Large intestine (tissue), 3 donors: Measurements from ENCODE around the gene HCRTR1. TPM values are rescaled to one million over a fixed set of nuclear protein-coding genes. Genes with fewer than 3 reads are reported as not detected.

ENCODE experiments used
- DNase-seq, 2 donors: peaks; one replicate each; pipeline versions ENCODE4 v3.0.0 to v3.0.0-alpha.2; 2013
- H3K27ac ChIP-seq: one replicate; pipeline ENCODE4 v1.5.1; 2013; ENCODE audit warnings: low read length
- H3K27me3 ChIP-seq: 2 replicates; pipeline ENCODE4 v1.6.1; 2013; ENCODE audit warnings: low read length; ENCODE audit not compliant: control insufficient read depth, insufficient read depth
- H3K36me3 ChIP-seq: 2 replicates; pipeline ENCODE4 v1.6.1; 2013; ENCODE audit warnings: low read length; ENCODE audit not compliant: control insufficient read depth, insufficient read depth
- H3K4me1 ChIP-seq: one replicate; pipeline ENCODE4 v1.6.1; 2013; ENCODE audit warnings: low read length; ENCODE audit not compliant: control insufficient read depth, insufficient read depth
- H3K4me3 ChIP-seq: one replicate; pipeline ENCODE4 v1.5.1; 2013; ENCODE audit warnings: low read length
- H3K9me3 ChIP-seq: one replicate; pipeline ENCODE4 v1.6.1; 2013; ENCODE audit warnings: mild to moderate bottlenecking, low read depth, low read length, moderate library complexity; ENCODE audit not compliant: control insufficient read depth
- WGBS: methylation state at CpG from one replicate; pipeline ENCODE4 v1.1.5; 2013; ENCODE audit warnings: low lambda C conversion rate; ENCODE audit not compliant: insufficient coverage; 5-methylcytosine and 5-hydroxymethylcytosine counted together
- polyA plus RNA-seq: library from polyadenylated mRNA; unstranded; fragments of 120-200 nt; gene quantifications from one replicate; pipeline ENCODE4 v1.2.1, GENCODE V29; 2013

The HCRTR1 gene
- polyA plus RNA-seq, 1 donor, result 0.81 TPM

DNA sequence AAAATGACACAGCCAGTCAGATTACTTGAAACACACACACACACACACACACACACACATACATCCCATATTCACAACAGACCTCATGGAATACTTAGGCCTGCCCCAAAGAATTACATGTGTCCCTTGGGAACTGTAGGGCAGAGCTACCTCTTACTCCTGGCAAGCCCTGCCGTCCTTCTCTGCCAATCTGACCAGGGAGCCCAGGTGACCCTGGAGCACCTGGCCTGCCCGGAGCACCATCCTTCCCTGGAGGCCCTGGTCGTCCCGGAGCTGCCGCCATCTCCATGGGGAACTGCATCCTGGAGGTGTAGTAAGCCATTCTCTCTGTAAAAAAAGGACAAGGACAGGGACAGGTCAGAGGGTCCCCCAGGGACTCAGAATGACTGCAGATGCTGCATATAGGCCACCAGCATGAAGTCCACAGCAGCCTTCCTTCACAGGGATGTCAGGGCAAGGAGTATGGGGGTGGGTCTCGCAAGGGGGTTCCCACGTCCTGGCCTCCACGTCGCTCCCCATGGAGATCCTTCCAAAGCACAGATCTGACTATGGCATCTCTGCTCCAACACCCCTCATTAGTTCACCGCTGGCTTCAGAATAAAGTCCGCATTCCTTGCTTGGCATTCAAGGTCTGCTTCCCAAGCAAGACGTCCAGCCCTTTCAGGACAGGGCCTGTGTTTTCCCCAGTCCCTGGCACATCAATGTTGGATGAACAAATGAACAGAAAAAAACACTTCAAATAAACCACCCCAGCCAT is 36.4 kb downstream of the HCRTR1 start:
- H3K4me1 ChIP-seq, result peaks cover 23% of the 10 kb centered on the region
- DNase-seq, result no peak
- WGBS, result no CpG with 5 or more reads among the region's 12 CpGs

DNA sequence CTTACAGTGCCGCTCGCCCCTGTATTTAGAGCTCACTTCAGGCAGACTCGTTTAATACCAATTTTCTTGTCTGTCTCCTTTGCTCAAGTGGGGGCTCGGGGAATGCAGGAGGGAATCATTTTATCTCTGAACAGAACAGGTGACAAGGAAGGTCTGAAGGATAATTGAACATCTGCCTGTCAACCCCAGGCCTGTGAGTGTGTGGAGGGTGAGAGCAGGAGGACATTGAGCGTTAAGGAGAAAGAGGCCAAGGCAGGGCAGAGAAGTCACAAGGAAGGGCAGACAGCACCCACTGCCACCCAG is 36.9 kb downstream of the HCRTR1 start:
- WGBS, result 100% methylated on average over 1 of the region's 5 CpGs
- Histone ChIP-seq H3K36me3 (peaks cover 58% of the 10 kb centered on the region), H3K9me3 (no peaks in the 10 kb centered on the region), H3K4me3 (no peak overlapping the region), H3K27ac (no peak overlapping the region), H3K27me3 (no peaks in the 10 kb centered on the region), H3K4me1 (peaks cover 23% of the 10 kb centered on the region)
- DNase-seq, result no peak

More for the DNA sequence above, 36.4 kb downstream of the HCRTR1 start:
- H3K4me3 ChIP-seq, result no peak overlapping the region
- no peaks in the 10 kb centered on the region for H3K27me3 ChIP-seq
- H3K27ac ChIP-seq, result no peak overlapping the region
- no peaks in the 10 kb centered on the region for H3K9me3 ChIP-seq
- peaks cover 53% of the 10 kb centered on the region for H3K36me3 ChIP-seq

DNA sequence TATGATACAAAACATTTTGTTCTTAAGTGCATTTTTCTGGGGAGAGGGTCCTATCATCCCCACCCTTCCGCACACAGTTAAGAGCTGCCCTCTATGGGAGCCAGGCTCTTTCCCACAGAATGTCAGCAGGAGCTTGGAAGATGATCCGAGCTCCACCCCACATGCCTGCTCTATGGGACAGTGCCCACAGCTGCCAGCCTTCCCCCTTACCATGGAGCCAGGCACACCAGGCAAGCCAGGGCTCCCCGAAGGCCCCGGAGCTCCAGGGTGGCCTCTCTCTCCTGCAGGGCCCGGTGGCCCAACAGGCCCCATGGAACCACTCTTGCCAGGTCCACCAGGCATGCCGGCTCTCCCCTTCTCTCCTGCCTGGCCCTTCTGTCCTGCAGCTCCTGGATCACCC is 37.6 kb downstream of the HCRTR1 start:
- Histone ChIP-seq H3K27me3 (no peaks in the 10 kb centered on the region), H3K9me3 (no peaks in the 10 kb centered on the region), H3K27ac (no peak overlapping the region), H3K4me3 (no peak overlapping the region), H3K36me3 (peaks cover 61% of the 10 kb centered on the region), H3K4me1 (peaks cover 19% of the 10 kb centered on the region)
- DNase-seq, result no peak
- WGBS, result no CpG with 5 or more reads among the region's 6 CpGs

DNA sequence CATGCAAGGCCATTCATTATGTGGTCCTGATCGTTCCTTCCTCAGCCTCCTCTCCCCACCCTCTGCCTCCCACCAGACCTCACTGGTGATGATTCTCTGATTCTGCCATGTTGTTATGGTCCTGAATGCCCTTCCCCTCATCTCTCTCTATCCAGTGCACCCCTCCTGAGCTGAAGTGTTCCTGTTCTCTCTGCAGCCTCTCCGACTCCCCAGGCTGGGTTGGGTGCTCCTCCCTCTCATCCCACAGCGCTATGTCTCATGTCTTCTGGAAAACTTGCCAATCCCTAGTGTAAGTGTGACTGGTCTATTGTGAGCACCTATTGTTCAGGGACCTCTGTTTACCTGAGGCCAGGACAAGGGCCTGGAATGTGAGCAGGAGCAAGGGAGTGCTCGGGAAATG is 38.3 kb downstream of the HCRTR1 start:
- no peak overlapping the region for H3K4me3 ChIP-seq
- H3K4me1 ChIP-seq, result peaks cover 12% of the 10 kb centered on the region
- H3K27me3 ChIP-seq, result no peaks in the 10 kb centered on the region
- no peak for DNase-seq
- no CpG with 5 or more reads among the region's 4 CpGs for WGBS
- no peak overlapping the region for H3K27ac ChIP-seq
- no peaks in the 10 kb centered on the region for H3K9me3 ChIP-seq
- H3K36me3 ChIP-seq, result peaks cover 66% of the 10 kb centered on the region

DNA sequence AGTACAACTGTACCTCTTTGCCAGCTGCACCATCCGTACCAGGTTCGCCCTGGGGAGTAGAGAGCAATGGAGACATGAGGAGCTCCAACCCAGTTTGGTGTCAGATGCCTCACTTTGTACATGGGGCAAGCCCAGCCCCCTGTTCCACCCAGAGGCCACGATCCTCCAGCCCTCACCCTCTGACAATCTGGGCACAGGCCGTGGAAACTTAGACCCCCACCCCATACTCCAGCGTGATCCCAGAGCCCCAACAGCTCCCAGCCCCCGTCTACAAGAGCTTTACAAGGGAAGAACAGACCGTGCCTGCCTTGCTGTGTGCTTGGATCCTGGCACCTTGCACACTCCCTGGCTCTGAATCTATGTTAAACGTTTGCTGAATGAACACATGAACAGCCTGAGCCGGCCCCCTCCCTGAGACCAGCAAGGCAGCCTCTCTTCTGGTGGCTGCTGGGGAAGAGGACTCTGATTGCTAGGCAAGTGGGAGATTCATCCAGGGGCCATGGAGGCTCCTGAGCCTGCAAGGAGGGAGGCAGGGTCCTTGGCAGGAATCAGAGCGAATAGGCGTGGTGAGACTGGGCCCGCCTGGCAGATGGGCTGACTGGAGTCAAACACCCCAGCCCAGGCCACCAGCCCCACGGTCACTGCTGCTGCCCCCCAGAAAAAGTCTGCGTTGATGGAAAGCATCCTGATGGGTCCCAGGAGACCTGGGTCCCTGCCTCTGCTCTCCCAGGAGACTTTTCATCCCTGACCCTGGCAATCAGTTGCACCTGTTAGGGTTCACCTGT is 39.7 kb downstream of the HCRTR1 start:
- H3K27me3 ChIP-seq, result no peaks in the 10 kb centered on the region

DNA sequence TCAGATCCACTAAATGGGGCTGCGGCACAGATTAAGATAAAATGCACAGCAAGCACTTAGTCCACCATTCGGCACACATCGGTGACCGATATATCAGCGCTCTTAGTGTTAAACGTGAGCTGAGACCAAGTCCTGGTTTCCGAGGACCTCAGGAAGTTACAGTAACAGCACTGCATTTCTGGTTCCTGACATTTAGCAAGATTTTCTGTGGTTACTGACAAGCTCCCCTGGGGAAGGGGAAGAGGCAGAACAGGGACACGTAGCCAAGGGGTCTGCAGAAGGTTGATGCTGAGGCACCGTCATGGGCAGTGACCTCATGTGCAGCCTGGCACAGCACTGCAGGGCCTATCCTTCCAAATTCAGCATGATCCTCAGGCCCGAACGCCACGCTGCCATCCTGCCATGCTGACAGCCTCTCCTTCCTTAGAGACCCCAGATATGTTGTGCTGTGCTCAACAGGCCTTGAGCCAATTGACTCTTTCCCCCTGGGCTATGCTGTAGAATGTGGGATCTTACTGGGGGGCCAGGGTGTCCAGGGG is 40.6 kb downstream of the HCRTR1 start:
- peaks cover 68% of the 10 kb centered on the region for H3K36me3 ChIP-seq
- WGBS, result no CpG with 5 or more reads among the region's 12 CpGs
- H3K9me3 ChIP-seq, result no peaks in the 10 kb centered on the region
- DNase-seq, result no peak
- no peaks in the 10 kb centered on the region for H3K4me1 ChIP-seq
- no peak overlapping the region for H3K4me3 ChIP-seq
- H3K27me3 ChIP-seq, result no peaks in the 10 kb centered on the region
- no peak overlapping the region for H3K27ac ChIP-seq

More for the DNA sequence above, 39.7 kb downstream of the HCRTR1 start:
- Histone ChIP-seq H3K36me3 (peaks cover 76% of the 10 kb centered on the region), H3K9me3 (no peaks in the 10 kb centered on the region), H3K4me3 (no peak overlapping the region), H3K4me1 (no peaks in the 10 kb centered on the region), H3K27ac (no peak overlapping the region)
- no CpG with 5 or more reads among the region's 14 CpGs for WGBS
- DNase-seq, result no peak

DNA sequence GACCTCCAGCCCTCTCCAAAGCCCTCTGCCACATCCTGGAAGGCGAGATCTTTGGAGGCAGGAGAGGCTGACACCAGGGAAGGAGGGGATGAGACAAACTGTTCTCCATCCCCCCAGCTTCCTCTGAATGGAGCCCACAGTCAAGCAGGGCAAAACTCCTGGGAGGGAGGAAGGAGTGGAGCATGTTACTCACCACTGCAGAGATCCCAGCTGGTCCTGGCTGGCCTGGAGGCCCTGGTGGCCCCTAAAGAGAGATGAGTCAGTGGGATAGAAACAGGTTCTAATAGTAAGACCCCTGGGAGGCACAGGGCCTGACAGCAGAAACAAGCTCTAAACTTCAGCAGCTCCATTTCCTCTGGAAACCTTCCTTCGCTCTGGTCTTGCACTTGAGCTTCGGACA is 41.2 kb downstream of the HCRTR1 start:
- peaks cover 62% of the 10 kb centered on the region for H3K36me3 ChIP-seq
- WGBS, result no CpG with 5 or more reads among the region's 3 CpGs
- no peak for DNase-seq
- H3K4me1 ChIP-seq, result no peaks in the 10 kb centered on the region
- no peaks in the 10 kb centered on the region for H3K27me3 ChIP-seq
- no peak overlapping the region for H3K4me3 ChIP-seq
- H3K27ac ChIP-seq, result no peak overlapping the region
- H3K9me3 ChIP-seq, result no peaks in the 10 kb centered on the region

DNA sequence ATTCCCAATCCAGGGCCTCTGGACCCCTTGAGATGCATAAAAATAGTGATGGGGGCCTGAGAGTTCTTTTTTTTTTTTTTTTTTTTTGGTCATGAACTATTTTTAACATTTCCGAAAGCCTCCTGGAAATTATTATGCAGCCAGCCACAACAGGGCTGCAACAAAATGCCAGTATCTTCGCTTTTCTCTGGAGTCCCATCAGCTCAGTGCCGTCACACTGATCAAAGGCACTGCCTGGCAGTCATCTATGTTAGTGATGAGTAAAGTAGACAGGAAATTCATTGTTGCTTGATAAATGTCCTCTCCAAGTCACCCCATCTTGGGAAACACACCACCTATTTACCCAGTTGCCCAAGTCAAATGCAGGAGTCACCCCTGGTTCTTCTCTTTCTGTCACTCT is 42.4 kb downstream of the HCRTR1 start:
- no peaks in the 10 kb centered on the region for H3K9me3 ChIP-seq
- no peak overlapping the region for H3K4me3 ChIP-seq
- H3K27ac ChIP-seq, result no peak overlapping the region
- no peak for DNase-seq
- H3K4me1 ChIP-seq, result no peaks in the 10 kb centered on the region
- H3K36me3 ChIP-seq, result peaks cover 63% of the 10 kb centered on the region
- H3K27me3 ChIP-seq, result no peaks in the 10 kb centered on the region
- WGBS, result no CpG with 5 or more reads among the region's 3 CpGs

DNA sequence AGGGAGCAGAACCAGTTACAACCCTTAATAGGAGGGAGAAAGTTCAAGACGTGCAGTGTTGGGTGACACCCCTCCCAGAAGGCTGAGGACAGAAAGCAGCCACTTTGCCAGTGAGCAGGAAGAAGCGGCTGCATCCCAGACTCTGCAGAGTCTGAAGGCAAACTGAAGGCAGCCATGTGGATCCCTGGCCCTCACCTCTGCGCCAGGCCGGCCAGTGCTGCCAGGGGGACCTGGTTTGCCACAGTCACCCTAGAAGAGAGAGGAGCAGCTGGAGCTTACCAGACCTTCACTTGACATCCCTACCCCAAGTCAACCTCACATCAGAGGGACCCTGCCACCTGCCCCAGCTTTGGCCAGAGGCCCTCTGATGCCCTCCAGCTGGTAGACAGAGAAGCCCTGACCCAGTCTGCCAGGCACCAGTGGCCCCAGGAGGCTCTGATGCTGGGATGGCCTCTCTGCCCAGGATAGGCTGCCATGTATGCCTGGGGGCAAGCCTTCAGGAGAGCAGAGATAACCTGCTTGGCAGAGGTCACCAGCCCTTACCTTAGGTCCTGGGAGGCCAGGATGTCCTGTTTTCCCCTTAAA is 43.5 kb downstream of the HCRTR1 start:
- Histone ChIP-seq H3K36me3 (peaks cover 66% of the 10 kb centered on the region), H3K27me3 (no peaks in the 10 kb centered on the region), H3K9me3 (no peaks in the 10 kb centered on the region), H3K4me1 (peaks cover 8% of the 10 kb centered on the region), H3K4me3 (no peak overlapping the region), H3K27ac (no peak overlapping the region)
- DNase-seq, result no peak
- WGBS, result no CpG with 5 or more reads among the region's 4 CpGs

DNA sequence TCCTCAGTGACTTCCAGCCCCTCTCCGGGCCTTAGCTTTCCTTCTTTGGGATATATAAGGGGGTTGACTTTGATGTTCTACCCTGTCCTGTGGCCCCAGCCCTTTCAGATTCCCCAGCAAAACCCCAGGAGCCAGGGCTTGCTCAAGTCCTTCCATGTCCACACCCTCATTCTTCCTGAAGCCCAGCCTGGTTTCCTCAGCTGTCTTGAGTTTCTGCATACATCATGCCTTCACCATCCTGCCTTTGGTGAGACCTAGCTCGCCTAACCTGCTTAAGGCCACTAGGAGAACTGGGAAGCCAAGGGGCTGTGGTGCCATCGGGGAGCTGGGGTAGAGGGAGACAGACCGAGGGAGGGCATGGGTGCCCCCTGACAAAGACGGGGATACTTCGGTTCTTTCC is 44.4 kb downstream of the HCRTR1 start:
- H3K9me3 ChIP-seq, result no peaks in the 10 kb centered on the region
- no peak overlapping the region for H3K27ac ChIP-seq
- peaks cover 17% of the 10 kb centered on the region for H3K4me1 ChIP-seq
- H3K36me3 ChIP-seq, result peaks cover 61% of the 10 kb centered on the region
- no peak for DNase-seq
- no peaks in the 10 kb centered on the region for H3K27me3 ChIP-seq
- no peak overlapping the region for H3K4me3 ChIP-seq
- WGBS, result no CpG with 5 or more reads among the region's 6 CpGs
